ENCODE data around the gene DHRS13. TPM values are rescaled to one million over a fixed set of nuclear protein-coding genes. Genes with fewer than 3 reads are reported as not detected.

DHRS13 gene
- total RNA-seq, 1 donor from 2014 or later: 32.6 TPM

GRCh38 chr17:28862561-28862960, 40.3 kb downstream of the DHRS13 start:
- TF ChIP-seq CTCF (conservative IDR thresholded peaks at IDR 0.05): no peak
- Mint-ChIP-seq H3K4me3 (no peak overlapping the region), H3K36me3 (ENCODE audit: low read depth) (peaks cover 3% of the 10 kb centered on the region), H3K9me3 (no peaks in the 10 kb centered on the region), H3K27ac (ENCODE audit: unreplicated experiment) (no peak overlapping the region), H3K27me3 (ENCODE audit: low read depth) (no peaks in the 10 kb centered on the region), H3K4me1 (no peaks in the 10 kb centered on the region)
- DNase-seq (ENCODE audit: low read depth, low spot score): no peak

DNA sequence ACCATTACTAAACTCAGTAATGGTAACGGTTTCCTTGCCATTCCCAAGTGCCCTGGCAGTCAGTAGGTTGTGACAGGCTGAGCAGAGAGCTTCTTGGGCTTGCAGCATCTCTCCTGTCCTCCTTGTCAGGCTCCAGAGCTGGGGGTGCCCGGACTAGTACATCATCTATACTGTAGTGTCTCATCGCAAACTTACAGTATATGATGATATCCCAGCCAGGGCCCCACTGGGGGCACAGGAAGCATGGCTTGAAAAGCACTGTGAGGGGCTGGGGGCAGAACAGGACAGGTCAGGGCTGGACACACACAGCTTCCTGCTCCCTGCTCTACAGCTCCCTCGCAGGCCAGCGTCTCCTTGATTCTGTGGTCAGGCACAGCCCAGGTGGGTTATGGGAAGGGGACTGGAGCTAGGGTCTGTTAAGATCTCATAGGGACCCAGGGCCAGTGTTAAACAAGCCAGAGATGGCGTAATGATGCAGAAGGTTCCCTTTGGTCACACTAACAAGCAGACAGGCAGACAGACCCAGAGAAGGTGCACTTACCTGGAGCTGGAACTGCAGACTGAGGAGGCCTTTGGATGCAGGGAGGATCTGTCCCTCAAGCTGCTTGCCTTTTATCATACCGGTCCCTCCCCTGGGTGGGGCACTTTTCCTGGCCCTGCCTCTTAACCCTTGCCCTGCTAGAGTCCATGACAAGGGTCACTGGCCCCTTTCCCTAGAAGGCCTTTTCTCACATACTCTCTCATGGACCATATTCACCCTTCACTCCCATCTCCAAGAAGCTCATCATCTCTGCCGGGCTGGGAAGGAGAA, 41.3 kb downstream of the DHRS13 start:
- Mint-ChIP-seq H3K27me3 (ENCODE audit: low read depth) (no peaks in the 10 kb centered on the region), H3K9me3 (no peaks in the 10 kb centered on the region), H3K36me3 (ENCODE audit: low read depth) (peaks cover 3% of the 10 kb centered on the region), H3K4me3 (peak overlapping the region; percentile 49), H3K27ac (ENCODE audit: unreplicated experiment) (no peak overlapping the region), H3K4me1 (no peaks in the 10 kb centered on the region)
- no peak for DNase-seq (ENCODE audit: low read depth, low spot score)
- no peak for TF ChIP-seq CTCF (conservative IDR thresholded peaks at IDR 0.05)

DNA sequence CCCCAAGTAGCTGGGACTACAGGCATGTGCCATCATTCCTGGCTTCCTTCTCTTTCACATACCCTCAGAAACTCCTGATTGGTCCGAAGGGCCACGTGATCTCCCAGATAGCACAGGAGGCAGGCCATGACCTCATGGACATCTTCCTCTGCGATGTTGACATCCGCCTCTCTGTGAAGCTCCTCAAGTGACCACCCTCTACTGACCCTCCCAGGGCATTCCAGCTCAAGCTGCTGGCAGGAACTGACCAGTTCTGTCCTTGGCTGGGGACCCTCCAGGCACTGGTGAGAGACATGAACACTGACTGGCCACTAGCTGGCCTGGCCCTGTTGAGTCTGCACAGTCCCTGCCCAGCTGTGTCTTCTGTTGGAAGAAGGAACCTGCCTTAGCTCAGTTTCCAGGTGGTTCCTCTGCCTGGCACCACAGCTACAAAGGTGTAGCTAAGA, 42.5 kb downstream of the DHRS13 start:
- Mint-ChIP-seq H3K27me3 (ENCODE audit: low read depth) (no peaks in the 10 kb centered on the region), H3K4me1 (peaks cover 4% of the 10 kb centered on the region), H3K9me3 (no peaks in the 10 kb centered on the region), H3K4me3 (no peak overlapping the region), H3K27ac (ENCODE audit: unreplicated experiment) (no peak overlapping the region), H3K36me3 (ENCODE audit: low read depth) (peaks cover 3% of the 10 kb centered on the region)
- no peak for DNase-seq (ENCODE audit: low read depth, low spot score)
- no peak for TF ChIP-seq CTCF (conservative IDR thresholded peaks at IDR 0.05)

DNA sequence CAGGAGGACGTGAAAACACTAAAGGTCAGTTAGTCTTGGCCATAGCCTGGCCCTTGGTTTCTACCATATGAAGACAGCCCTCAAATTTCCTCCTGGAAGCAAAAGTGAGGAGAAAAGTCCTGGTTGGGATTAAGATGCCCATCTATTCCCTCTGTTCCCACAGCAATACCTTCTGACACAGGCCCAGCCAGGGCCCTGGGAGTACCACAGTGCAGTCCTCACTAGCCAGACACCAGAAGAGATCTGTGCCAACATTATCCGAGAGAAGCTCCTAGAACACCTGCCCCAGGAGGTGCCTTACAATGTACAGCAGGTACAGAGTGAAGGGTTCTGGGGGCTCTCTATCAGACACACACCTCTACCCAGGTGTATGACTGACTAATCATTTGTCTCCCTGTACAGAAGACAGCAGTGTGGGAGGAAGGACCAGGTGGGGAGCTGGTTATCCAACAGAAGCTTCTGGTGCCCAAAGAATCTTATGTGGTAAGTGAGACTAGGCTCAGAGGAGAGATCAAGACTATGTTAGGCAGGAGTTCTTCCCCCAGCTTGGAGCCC, 44.0 kb downstream of the DHRS13 start:
- H3K9me3 Mint-ChIP-seq: no peaks in the 10 kb centered on the region
- H3K27ac Mint-ChIP-seq (ENCODE audit: unreplicated experiment): no peak overlapping the region
- no peak for DNase-seq (ENCODE audit: low read depth, low spot score)
- H3K36me3 Mint-ChIP-seq (ENCODE audit: low read depth): peaks cover 3% of the 10 kb centered on the region
- H3K27me3 Mint-ChIP-seq (ENCODE audit: low read depth): no peaks in the 10 kb centered on the region
- H3K4me1 Mint-ChIP-seq: peaks cover 18% of the 10 kb centered on the region
- no peak overlapping the region for H3K4me3 Mint-ChIP-seq
- no peak for TF ChIP-seq CTCF (conservative IDR thresholded peaks at IDR 0.05)

DNA sequence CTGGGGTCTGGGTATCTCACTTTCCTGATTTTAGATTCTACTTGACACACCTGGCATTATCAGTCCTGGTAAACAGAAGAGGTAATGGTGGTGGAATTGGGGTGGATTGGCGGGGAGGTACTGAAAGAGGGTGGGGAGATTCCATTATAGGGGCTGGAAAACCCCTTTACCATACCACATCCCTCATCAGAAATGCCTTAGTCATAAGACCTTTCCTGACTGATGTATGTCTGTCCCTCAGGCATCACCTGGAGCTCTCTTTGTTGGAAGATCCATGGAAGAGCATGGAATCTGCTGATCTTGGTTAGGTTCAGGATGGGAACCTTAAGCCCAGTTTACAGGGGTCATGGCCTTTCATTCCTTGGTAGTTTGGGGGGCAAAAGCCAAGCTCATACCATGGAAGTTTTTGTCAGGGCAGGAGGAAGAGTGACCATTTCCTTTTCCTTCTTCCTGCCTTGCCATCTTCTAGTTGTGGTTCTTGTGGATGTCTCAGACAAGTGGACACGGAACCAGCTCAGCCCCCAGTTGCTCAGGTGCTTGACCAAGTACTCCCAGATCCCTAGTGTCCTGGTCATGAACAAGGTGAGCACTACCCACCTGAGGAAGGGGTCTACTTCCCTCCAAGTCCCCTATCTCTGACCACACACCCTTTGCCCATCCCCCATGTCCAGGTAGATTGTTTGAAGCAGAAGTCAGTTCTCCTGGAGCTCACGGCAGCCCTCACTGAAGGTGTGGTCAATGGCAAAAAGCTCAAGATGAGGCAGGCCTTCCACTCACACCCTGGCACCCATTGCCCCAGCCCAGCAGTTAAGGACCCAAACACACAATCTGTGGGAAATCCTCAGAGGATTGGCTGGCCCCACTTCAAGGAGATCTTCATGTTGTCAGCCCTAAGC, 44.7 kb downstream of the DHRS13 start:
- Mint-ChIP-seq H3K36me3 (ENCODE audit: low read depth) (peaks cover 3% of the 10 kb centered on the region), H3K27ac (ENCODE audit: unreplicated experiment) (no peak overlapping the region), H3K27me3 (ENCODE audit: low read depth) (no peaks in the 10 kb centered on the region), H3K9me3 (no peaks in the 10 kb centered on the region), H3K4me3 (peak overlapping the region; percentile 71), H3K4me1 (peaks cover 18% of the 10 kb centered on the region)
- no peak for TF ChIP-seq CTCF (conservative IDR thresholded peaks at IDR 0.05)
- DNase-seq (ENCODE audit: low read depth, low spot score): no peak

Data from neural crest cell (in vitro differentiated cells).